ENCODE measurements around the gene LRRC46. TPM values are rescaled to one million over a fixed set of nuclear protein-coding genes. Genes with fewer than 3 reads are reported as not detected.

Gene LRRC46
- total and polyA plus RNA-seq, 9 of the 15 experiments (the other 6 are each of a cell fraction or from before 2014, with no cell fraction given) = 0.39 to 1.4 (median 0.53) TPM; not detected in 1

- TF ChIP-seq KDM4B (IDR thresholded peaks at IDR 0.05; ENCODE audit: borderline replicate concordance in 2 of 2, low read depth in 1 of 2) = peak in 1 of 2 experiments; percentile 90; a peak in 1 of 4 replicates
- no peak for TF ChIP-seq ARHGAP35 (IDR thresholded peaks at IDR 0.05; ENCODE audit: partially characterized antibody)
- TF ChIP-seq, protein P1, sequence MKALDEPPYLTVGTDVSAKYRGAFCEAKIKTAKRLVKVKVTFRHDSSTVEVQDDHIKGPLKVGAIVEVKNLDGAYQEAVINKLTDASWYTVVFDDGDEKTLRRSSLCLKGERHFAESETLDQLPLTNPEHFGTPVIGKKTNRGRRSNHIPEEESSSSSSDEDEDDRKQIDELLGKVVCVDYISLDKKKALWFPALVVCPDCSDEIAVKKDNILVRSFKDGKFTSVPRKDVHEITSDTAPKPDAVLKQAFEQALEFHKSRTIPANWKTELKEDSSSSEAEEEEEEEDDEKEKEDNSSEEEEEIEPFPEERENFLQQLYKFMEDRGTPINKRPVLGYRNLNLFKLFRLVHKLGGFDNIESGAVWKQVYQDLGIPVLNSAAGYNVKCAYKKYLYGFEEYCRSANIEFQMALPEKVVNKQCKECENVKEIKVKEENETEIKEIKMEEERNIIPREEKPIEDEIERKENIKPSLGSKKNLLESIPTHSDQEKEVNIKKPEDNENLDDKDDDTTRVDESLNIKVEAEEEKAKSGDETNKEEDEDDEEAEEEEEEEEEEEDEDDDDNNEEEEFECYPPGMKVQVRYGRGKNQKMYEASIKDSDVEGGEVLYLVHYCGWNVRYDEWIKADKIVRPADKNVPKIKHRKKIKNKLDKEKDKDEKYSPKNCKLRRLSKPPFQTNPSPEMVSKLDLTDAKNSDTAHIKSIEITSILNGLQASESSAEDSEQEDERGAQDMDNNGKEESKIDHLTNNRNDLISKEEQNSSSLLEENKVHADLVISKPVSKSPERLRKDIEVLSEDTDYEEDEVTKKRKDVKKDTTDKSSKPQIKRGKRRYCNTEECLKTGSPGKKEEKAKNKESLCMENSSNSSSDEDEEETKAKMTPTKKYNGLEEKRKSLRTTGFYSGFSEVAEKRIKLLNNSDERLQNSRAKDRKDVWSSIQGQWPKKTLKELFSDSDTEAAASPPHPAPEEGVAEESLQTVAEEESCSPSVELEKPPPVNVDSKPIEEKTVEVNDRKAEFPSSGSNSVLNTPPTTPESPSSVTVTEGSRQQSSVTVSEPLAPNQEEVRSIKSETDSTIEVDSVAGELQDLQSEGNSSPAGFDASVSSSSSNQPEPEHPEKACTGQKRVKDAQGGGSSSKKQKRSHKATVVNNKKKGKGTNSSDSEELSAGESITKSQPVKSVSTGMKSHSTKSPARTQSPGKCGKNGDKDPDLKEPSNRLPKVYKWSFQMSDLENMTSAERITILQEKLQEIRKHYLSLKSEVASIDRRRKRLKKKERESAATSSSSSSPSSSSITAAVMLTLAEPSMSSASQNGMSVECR (CRISPR knock-in tag; IDR thresholded peaks at IDR 0.05) = peak; percentile 91
- no peak for TF ChIP-seq DDX20 (tag; IDR thresholded peaks at IDR 0.05; ENCODE audit: low read depth)
- TF ChIP-seq PURB (CRISPR knock-in tag; IDR thresholded peaks at IDR 0.05; ENCODE audit: low read depth) = no peak
- no peak for TF ChIP-seq TGIF2 (CRISPR knock-in tag; IDR thresholded peaks at IDR 0.05)
- peak; percentile 62 for TF ChIP-seq KDM5B (IDR thresholded peaks at IDR 0.05; ENCODE audit: insufficient replicate concordance, low read depth, low read length)
- TF ChIP-seq TRIM25 (IDR thresholded peaks at IDR 0.05; ENCODE audit: borderline replicate concordance) = no peak
- TF ChIP-seq ZNF584 (CRISPR knock-in tag; IDR thresholded peaks at IDR 0.05; ENCODE audit: low read depth) = no peak
- TF ChIP-seq NELFE (IDR thresholded peaks at IDR 0.05; ENCODE audit: insufficient read depth, insufficient read length) = no peak
- TF ChIP-seq TAF7 (tag; IDR thresholded peaks at IDR 0.05) = peak; percentile 6; the same call in 1 of the 2 replicates
- no peak for TF ChIP-seq FOXP4 (CRISPR knock-in tag; IDR thresholded peaks at IDR 0.05; ENCODE audit: borderline replicate concordance)
- TF ChIP-seq ZNF764 (CRISPR knock-in tag; IDR thresholded peaks at IDR 0.05; ENCODE audit: low read depth) = no peak
- 0 out of 2 replicates have a peak, but pooled peaks have one; percentile 63 for TF ChIP-seq ZNF395 (CRISPR knock-in tag; IDR thresholded peaks at IDR 0.05)
- TF ChIP-seq BRCA1 (IDR thresholded peaks at IDR 0.05) = no peak
- TF ChIP-seq BRCA1 (CRISPR knock-in tag; IDR thresholded peaks at IDR 0.05) = no peak
These were observed 9.8 kb upstream of the LRRC46 start, which contains the start of gene OSBPL7 (continued) for GRCh38 chr17:47821424-47822391.
